Cerebellar cortex (tissue), 1 donor: ENCODE data around the gene NPEPL1.

ENCODE experiments used
- DNase-seq: peaks from one replicate; pipeline ENCODE4 v3.0.0-alpha.2; 2015; ENCODE audit warnings: low spot score

NPEPL1 gene

GRCh38 chr20:58702161-58702510 lies 9.5 kb downstream of the NPEPL1 start:
- no peak for DNase-seq

- DNase-seq = no peak
These were observed 10.5 kb downstream of the NPEPL1 start for GRCh38 chr20:58702859-58703648.

GRCh38 chr20:58703765-58704371 lies 11.3 kb downstream of the NPEPL1 start:
- no peak for DNase-seq

GRCh38 chr20:58705208-58705926 lies 12.8 kb downstream of the NPEPL1 start:
- no peak for DNase-seq

- DNase-seq = no peak
These were observed 13.7 kb downstream of the NPEPL1 start for GRCh38 chr20:58706150-58706892.

- no peak for DNase-seq
These were observed 14.5 kb downstream of the NPEPL1 start for GRCh38 chr20:58706975-58707681.

GRCh38 chr20:58707770-58708169 lies 15.2 kb downstream of the NPEPL1 start:
- DNase-seq = no peak

GRCh38 chr20:58708246-58708931 lies 15.8 kb downstream of the NPEPL1 start:
- no peak for DNase-seq

GRCh38 chr20:58709013-58709702 lies 16.6 kb downstream of the NPEPL1 start:
- no peak for DNase-seq

GRCh38 chr20:58709703-58710039 lies 17.1 kb downstream of the NPEPL1 start:
- DNase-seq = no peak

- no peak for DNase-seq
These were observed 18.1 kb downstream of the NPEPL1 start for GRCh38 chr20:58710481-58711265.

GRCh38 chr20:58711266-58712051 lies 18.9 kb downstream of the NPEPL1 start:
- no peak for DNase-seq

- DNase-seq = no peak
These were observed 19.7 kb downstream of the NPEPL1 start for GRCh38 chr20:58712151-58712791.

- DNase-seq = no peak
These were observed 20.5 kb downstream of the NPEPL1 start for GRCh38 chr20:58712806-58713731.

- no peak for DNase-seq
These were observed 21.3 kb downstream of the NPEPL1 start for GRCh38 chr20:58713801-58714339.

GRCh38 chr20:58714340-58714922 lies 21.8 kb downstream of the NPEPL1 start:
- no peak for DNase-seq

- no peak for DNase-seq
These were observed 22.3 kb downstream of the NPEPL1 start for GRCh38 chr20:58714923-58715351.
